RKO (cell line): ENCODE results near the gene TCF4.

ENCODE experiments used
- DNase-seq: peaks from one replicate; pipeline ENCODE4 v3.0.0-alpha.2; 2016; ENCODE audit warnings: low spot score

Gene TCF4

GRCh38 chr18:55588111-55588869, at the start of gene TCF4:
Gene TCF4, minus strand, starts transcription at chr18:55588192. Its CDS starts 1,076 bp downstream, at chr18:55587116.
- no peak for DNase-seq

- DNase-seq = no peak
Observed at GRCh38 chr18:55637204-55637603, 49.2 kb upstream of the TCF4 start.

- no peak for DNase-seq
Observed at GRCh38 chr18:55635439-55635838, 47.4 kb upstream of the TCF4 start.

GRCh38 chr18:55634545-55634944, 46.6 kb upstream of the TCF4 start:
- no peak for DNase-seq

- no peak for DNase-seq
Observed at GRCh38 chr18:55633032-55633431, 45.0 kb upstream of the TCF4 start.

- DNase-seq = no peak
Observed at GRCh38 chr18:55629133-55629532, 41.1 kb upstream of the TCF4 start.

- DNase-seq = no peak
Observed at GRCh38 chr18:55627007-55627406, 39.0 kb upstream of the TCF4 start.

- DNase-seq = no peak
Observed at GRCh38 chr18:55625901-55626300, 37.9 kb upstream of the TCF4 start.

GRCh38 chr18:55623626-55624025, 35.6 kb upstream of the TCF4 start:
- DNase-seq = no peak

GRCh38 chr18:55610506-55610905, 22.5 kb upstream of the TCF4 start:
- DNase-seq = no peak

GRCh38 chr18:55609160-55609825, 21.3 kb upstream of the TCF4 start:
- DNase-seq = no peak

GRCh38 chr18:55608497-55608896, 20.5 kb upstream of the TCF4 start:
- no peak for DNase-seq

- no peak for DNase-seq
Observed at GRCh38 chr18:55607773-55608172, 19.8 kb upstream of the TCF4 start.

GRCh38 chr18:55605733-55606338, 17.8 kb upstream of the TCF4 start:
- no peak for DNase-seq

GRCh38 chr18:55603775-55604174, 15.8 kb upstream of the TCF4 start:
- no peak for DNase-seq

GRCh38 chr18:55593888-55594287, 5.9 kb upstream of the TCF4 start:
- no peak for DNase-seq

- no peak for DNase-seq
Observed at GRCh38 chr18:55592572-55592971, 4.6 kb upstream of the TCF4 start.

GRCh38 chr18:55592106-55592505, 4.1 kb upstream of the TCF4 start:
- DNase-seq = no peak

- DNase-seq = no peak
Observed at GRCh38 chr18:55589625-55590291, 1.8 kb upstream of the TCF4 start.

- no peak for DNase-seq
Observed at GRCh38 chr18:55588870-55589595, 1.0 kb upstream of the TCF4 start.

- DNase-seq = no peak
Observed at GRCh38 chr18:55587418-55588110, 428 bp downstream of the TCF4 start.
